ENCODE data around the gene SPAM1.
"Not testable (repeated sequence)": the region's sequence is repeated elsewhere in the genome, so short reads cannot be mapped to it uniquely, and the experiment has no call there.

The SPAM1 gene
- 0 reads per million in 4 experiments for total RNA-seq

GRCh38 chr7:123924941-123925340, at the start of gene SPAM1:
Gene SPAM1, plus strand, starts transcription at chr7:123925241. Its CDS starts 28,330 bp downstream, at chr7:123953571.
- no peak for DNase-seq

GRCh38 chr7:123876557-123877256, 48.3 kb upstream of the SPAM1 start:
- no peak for DNase-seq

GRCh38 chr7:123879628-123880027, 45.4 kb upstream of the SPAM1 start:
- DNase-seq: no peak

- no peak for DNase-seq
Measured at GRCh38 chr7:123881300-123881699, 43.7 kb upstream of the SPAM1 start.

GRCh38 chr7:123883154-123883553, 41.9 kb upstream of the SPAM1 start:
- no peak for DNase-seq

- no peak for DNase-seq
Measured at GRCh38 chr7:123888192-123888591, 36.8 kb upstream of the SPAM1 start.

- not testable (repeated sequence) for DNase-seq
Measured at GRCh38 chr7:123894753-123895152, 30.3 kb upstream of the SPAM1 start.

GRCh38 chr7:123901101-123901500, 23.9 kb upstream of the SPAM1 start:
- DNase-seq: no peak

GRCh38 chr7:123905714-123906113, 19.3 kb upstream of the SPAM1 start:
- no peak for DNase-seq

- DNase-seq: no peak
Measured at GRCh38 chr7:123916240-123916724, 8.8 kb upstream of the SPAM1 start.

- DNase-seq: no peak
Measured at GRCh38 chr7:123917878-123918277, 7.2 kb upstream of the SPAM1 start.

- DNase-seq: no peak
Measured at GRCh38 chr7:123918309-123918708, 6.7 kb upstream of the SPAM1 start.

- no peak for DNase-seq
Measured at GRCh38 chr7:123923599-123923998, 1.4 kb upstream of the SPAM1 start.

GRCh38 chr7:123929107-123929506, 4.1 kb downstream of the SPAM1 start:
- no peak for DNase-seq

- no peak for DNase-seq
Measured at GRCh38 chr7:123929655-123930054, 4.6 kb downstream of the SPAM1 start.

- DNase-seq: no peak
Measured at GRCh38 chr7:123935436-123936381, 10.7 kb downstream of the SPAM1 start.

- DNase-seq: no peak
Measured at GRCh38 chr7:123936388-123936787, 11.3 kb downstream of the SPAM1 start.

GRCh38 chr7:123939784-123940183, 14.7 kb downstream of the SPAM1 start:
- DNase-seq: no peak

GRCh38 chr7:123941391-123942180, 16.5 kb downstream of the SPAM1 start:
- DNase-seq: no peak

- no peak for DNase-seq
Measured at GRCh38 chr7:123944395-123944794, 19.4 kb downstream of the SPAM1 start.

- no peak for DNase-seq
Measured at GRCh38 chr7:123945938-123946337, 20.9 kb downstream of the SPAM1 start.

- no peak for DNase-seq
Measured at GRCh38 chr7:123948136-123948535, 23.1 kb downstream of the SPAM1 start.

GRCh38 chr7:123958186-123958703, 33.2 kb downstream of the SPAM1 start:
- no peak for DNase-seq
